GM12878 (cell line): Measurements from ENCODE around the gene ADAMTS17.

Source experiments
- BCL11A ChIP-seq: IDR thresholded peaks from 2 replicates; pipeline ENCODE4 v1.6.1; 2011; ENCODE audit warnings: low read depth, low read length
- CBFB ChIP-seq: IDR thresholded peaks from 2 replicates; pipeline ENCODE4 v1.6.1; 2016; ENCODE audit warnings: antibody characterized with exemption, low read depth
- CBX5 ChIP-seq: sonication (generic); IDR thresholded peaks from 2 replicates; pipeline ENCODE4 v1.6.1; 2016; ENCODE audit warnings: low read depth, moderate library complexity, mild to moderate bottlenecking, inconsistent platforms
- EP300 ChIP-seq, 2 experiments: fragments of 150-350 bp in 1 of 2; IDR thresholded peaks; 2 replicates each; pipeline ENCODE4 v1.6.1; 2011 to 2012; ENCODE audit warnings: low read depth in 2 of 2, low read length in 2 of 2, borderline replicate concordance in 1 of 2, improper control_type of control experiment in 1 of 2, inconsistent platforms in 1 of 2; ENCODE audit not compliant: control insufficient read depth in 1 of 2
- FOXM1 ChIP-seq: IDR thresholded peaks from 2 replicates; pipeline ENCODE4 v1.6.1; 2012; ENCODE audit warnings: low read depth, mild to moderate bottlenecking, inconsistent platforms, low read length, moderate library complexity
- MYC ChIP-seq: IDR thresholded peaks from 2 replicates; pipeline ENCODE4 v1.6.1; 2011; ENCODE audit warnings: mild to moderate bottlenecking, low read length, moderate library complexity, inconsistent platforms; ENCODE audit not compliant: insufficient read depth, insufficient replicate concordance, insufficient read length, severe bottlenecking
- NFIC ChIP-seq: IDR thresholded peaks from 2 replicates; pipeline ENCODE4 v1.6.1; 2012; ENCODE audit warnings: low read depth, mild to moderate bottlenecking, inconsistent platforms, low read length, moderate library complexity
- POLR2A ChIP-seq: IDR thresholded peaks from 2 replicates; pipeline ENCODE4 v1.6.1; 2011; ENCODE audit warnings: low read depth, mild to moderate bottlenecking, low read length
- POLR2AphosphoS5 ChIP-seq: IDR thresholded peaks from 2 replicates; pipeline ENCODE4 v1.6.1; 2011; ENCODE audit warnings: mild to moderate bottlenecking, low read length, inconsistent platforms
- YY1 ChIP-seq: IDR thresholded peaks from 2 replicates; pipeline ENCODE4 v1.6.1; 2011; ENCODE audit warnings: low read depth, mild to moderate bottlenecking, low read length
- ZNF207 ChIP-seq: fragments of 450-650 bp; IDR thresholded peaks from 2 replicates; pipeline ENCODE4 v1.6.1; 2014; ENCODE audit warnings: antibody characterized with exemption, mild to moderate bottlenecking, borderline replicate concordance
- TF ChIP-seq, protein P1 (sequence below), 3 experiments: IDR thresholded peaks in 2 of 3; conservative IDR thresholded peaks in 1 of 3; 2 replicates each; pipeline ENCODE4 v1.5.1; 2011; ENCODE audit warnings: low read depth in 3 of 3, low read length in 3 of 3, mild to moderate bottlenecking in 3 of 3, control low read depth in 2 of 3, moderate library complexity in 2 of 3, inconsistent platforms in 1 of 3, mixed read lengths in 1 of 3; ENCODE audit not compliant: control insufficient read depth in 2 of 3, insufficient read depth in 1 of 3; ENCODE audit errors: extremely low read depth in 1 of 3
- TF ChIP-seq, protein P2 (sequence below): fragments of 450-650 bp; IDR thresholded peaks from 2 replicates; pipeline ENCODE4 v1.6.1; 2014; ENCODE audit warnings: mild to moderate bottlenecking

DNA sequence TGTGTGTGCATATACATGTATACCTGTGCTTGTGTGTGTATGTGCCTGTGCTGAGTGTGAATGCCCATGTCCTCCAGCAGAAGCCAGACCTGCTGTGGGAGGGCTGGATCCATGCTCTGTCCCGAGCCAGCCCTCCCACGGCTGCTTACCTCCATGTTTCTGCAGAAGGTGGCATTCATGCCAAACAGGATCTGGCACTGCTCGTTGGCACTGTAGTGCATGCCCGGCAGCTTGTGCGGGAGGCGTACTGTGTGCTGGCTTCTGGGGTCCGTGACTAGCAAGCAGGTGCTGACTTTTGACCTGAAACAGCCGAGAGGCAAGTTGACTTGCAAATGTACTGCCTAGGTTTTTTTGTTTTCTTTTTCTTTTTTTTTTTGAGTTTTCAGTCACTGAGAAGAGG is 189.3 kb downstream of the ADAMTS17 start:
- TF ChIP-seq EP300 (IDR thresholded peaks at IDR 0.05; ENCODE audit: borderline replicate concordance in 1 of 2, control insufficient read depth in 1 of 2, low read depth in 2 of 2, low read length in 2 of 2) (no peak), MYC (no peak), CBX5 (no peak), POLR2A (no peak), FOXM1 (no peak), ZNF207 (no peak), POLR2AphosphoS5 (no peak), YY1 (no peak), BCL11A (no peak), CBFB (no peak), NFIC (no peak)
- TF ChIP-seq, protein P1, sequence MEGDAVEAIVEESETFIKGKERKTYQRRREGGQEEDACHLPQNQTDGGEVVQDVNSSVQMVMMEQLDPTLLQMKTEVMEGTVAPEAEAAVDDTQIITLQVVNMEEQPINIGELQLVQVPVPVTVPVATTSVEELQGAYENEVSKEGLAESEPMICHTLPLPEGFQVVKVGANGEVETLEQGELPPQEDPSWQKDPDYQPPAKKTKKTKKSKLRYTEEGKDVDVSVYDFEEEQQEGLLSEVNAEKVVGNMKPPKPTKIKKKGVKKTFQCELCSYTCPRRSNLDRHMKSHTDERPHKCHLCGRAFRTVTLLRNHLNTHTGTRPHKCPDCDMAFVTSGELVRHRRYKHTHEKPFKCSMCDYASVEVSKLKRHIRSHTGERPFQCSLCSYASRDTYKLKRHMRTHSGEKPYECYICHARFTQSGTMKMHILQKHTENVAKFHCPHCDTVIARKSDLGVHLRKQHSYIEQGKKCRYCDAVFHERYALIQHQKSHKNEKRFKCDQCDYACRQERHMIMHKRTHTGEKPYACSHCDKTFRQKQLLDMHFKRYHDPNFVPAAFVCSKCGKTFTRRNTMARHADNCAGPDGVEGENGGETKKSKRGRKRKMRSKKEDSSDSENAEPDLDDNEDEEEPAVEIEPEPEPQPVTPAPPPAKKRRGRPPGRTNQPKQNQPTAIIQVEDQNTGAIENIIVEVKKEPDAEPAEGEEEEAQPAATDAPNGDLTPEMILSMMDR (IDR thresholded peaks at IDR 0.05 in 2 of 3, conservative IDR thresholded peaks at IDR 0.05 in 1 of 3; ENCODE audit: control insufficient read depth in 2 of 3, extremely low read depth in 1 of 3, insufficient read depth in 1 of 3, low read depth in 3 of 3, low read length in 3 of 3) = no peak
- TF ChIP-seq, protein P2, sequence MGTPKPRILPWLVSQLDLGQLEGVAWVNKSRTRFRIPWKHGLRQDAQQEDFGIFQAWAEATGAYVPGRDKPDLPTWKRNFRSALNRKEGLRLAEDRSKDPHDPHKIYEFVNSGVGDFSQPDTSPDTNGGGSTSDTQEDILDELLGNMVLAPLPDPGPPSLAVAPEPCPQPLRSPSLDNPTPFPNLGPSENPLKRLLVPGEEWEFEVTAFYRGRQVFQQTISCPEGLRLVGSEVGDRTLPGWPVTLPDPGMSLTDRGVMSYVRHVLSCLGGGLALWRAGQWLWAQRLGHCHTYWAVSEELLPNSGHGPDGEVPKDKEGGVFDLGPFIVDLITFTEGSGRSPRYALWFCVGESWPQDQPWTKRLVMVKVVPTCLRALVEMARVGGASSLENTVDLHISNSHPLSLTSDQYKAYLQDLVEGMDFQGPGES = no peak
